Measurements from ENCODE around the gene GRIA4. TPM values are rescaled to one million over a fixed set of nuclear protein-coding genes. Genes with fewer than 3 reads are reported as not detected.

Gene GRIA4
- polyA plus RNA-seq, 1 donor from 2014 or later: 6.3 TPM

DNA sequence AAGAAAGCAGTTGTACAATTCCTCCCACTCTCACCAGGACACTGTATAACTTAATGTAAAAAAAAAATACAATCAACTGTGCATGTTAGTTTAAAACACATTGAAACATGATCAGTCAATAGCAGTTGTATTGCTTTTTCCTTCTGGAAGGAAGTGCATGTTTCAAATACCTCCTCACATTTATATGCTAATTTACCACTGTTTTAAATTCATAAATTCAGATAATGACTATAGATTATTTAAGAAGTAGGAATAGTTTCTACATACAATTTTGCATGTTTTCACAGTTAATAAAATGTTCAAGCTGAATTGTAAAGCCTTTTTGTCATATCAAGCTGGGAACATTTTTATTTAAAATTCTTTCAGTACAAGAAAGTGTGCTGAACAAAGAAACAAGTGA, 3.3 kb downstream of the GRIA4 start:
- Histone ChIP-seq H3K79me2 (replicated peaks; ENCODE audit: insufficient read depth, low read length) (no peaks in the 10 kb centered on the region), H4K20me1 (ENCODE audit: insufficient read depth) (no peaks in the 10 kb centered on the region), H3K4me3 (ENCODE audit: low read length) (peak overlapping the region; percentile 82), H3K4me2 (ENCODE audit: low read length) (no peak overlapping the region), H3K9me3 (ENCODE audit: low read length) (no peaks in the 10 kb centered on the region), H3F3A (ENCODE audit: insufficient read depth, low read length, poor library complexity, severe bottlenecking) (no peaks in the 10 kb centered on the region), H2AFZ (ENCODE audit: low read depth, low read length) (no peak overlapping the region), H3K27me3 (ENCODE audit: insufficient read depth, low read depth, low read length) (peaks cover 34% of the 10 kb centered on the region), H3K27ac (ENCODE audit: low read length) (no peak overlapping the region), H3K9me2 (ENCODE audit: insufficient read depth, low read length) (no peaks in the 10 kb centered on the region), H3K36me3 (ENCODE audit: insufficient read depth, low read length) (no peaks in the 10 kb centered on the region), H3K9ac (ENCODE audit: low read length) (no peak overlapping the region)
- TF ChIP-seq EZH2 (IDR thresholded peaks at IDR 0.05; ENCODE audit: borderline replicate concordance, insufficient read depth, low read length, poor library complexity, severe bottlenecking): no peak
- no peak for TF ChIP-seq REST (IDR thresholded peaks at IDR 0.05; ENCODE audit: borderline replicate concordance)
- no peak for TF ChIP-seq POLR2AphosphoS5 (IDR thresholded peaks at IDR 0.05)
- no peak for TF ChIP-seq RAD21 (conservative IDR thresholded peaks at IDR 0.05)
- TF ChIP-seq, protein P1, sequence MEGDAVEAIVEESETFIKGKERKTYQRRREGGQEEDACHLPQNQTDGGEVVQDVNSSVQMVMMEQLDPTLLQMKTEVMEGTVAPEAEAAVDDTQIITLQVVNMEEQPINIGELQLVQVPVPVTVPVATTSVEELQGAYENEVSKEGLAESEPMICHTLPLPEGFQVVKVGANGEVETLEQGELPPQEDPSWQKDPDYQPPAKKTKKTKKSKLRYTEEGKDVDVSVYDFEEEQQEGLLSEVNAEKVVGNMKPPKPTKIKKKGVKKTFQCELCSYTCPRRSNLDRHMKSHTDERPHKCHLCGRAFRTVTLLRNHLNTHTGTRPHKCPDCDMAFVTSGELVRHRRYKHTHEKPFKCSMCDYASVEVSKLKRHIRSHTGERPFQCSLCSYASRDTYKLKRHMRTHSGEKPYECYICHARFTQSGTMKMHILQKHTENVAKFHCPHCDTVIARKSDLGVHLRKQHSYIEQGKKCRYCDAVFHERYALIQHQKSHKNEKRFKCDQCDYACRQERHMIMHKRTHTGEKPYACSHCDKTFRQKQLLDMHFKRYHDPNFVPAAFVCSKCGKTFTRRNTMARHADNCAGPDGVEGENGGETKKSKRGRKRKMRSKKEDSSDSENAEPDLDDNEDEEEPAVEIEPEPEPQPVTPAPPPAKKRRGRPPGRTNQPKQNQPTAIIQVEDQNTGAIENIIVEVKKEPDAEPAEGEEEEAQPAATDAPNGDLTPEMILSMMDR (IDR thresholded peaks at IDR 0.05; ENCODE audit: poor library complexity, severe bottlenecking): no peak
- no peak for TF ChIP-seq EP300 (conservative IDR thresholded peaks at IDR 0.05; ENCODE audit: poor library complexity, severe bottlenecking)
- no peak for TF ChIP-seq TAF1 (IDR thresholded peaks at IDR 0.05; ENCODE audit: low read depth)
- no peak for TF ChIP-seq MXI1 (conservative IDR thresholded peaks at IDR 0.05; ENCODE audit: poor library complexity, severe bottlenecking)
- no peak for TF ChIP-seq SMC3 (conservative IDR thresholded peaks at IDR 0.05; ENCODE audit: poor library complexity)

DNA sequence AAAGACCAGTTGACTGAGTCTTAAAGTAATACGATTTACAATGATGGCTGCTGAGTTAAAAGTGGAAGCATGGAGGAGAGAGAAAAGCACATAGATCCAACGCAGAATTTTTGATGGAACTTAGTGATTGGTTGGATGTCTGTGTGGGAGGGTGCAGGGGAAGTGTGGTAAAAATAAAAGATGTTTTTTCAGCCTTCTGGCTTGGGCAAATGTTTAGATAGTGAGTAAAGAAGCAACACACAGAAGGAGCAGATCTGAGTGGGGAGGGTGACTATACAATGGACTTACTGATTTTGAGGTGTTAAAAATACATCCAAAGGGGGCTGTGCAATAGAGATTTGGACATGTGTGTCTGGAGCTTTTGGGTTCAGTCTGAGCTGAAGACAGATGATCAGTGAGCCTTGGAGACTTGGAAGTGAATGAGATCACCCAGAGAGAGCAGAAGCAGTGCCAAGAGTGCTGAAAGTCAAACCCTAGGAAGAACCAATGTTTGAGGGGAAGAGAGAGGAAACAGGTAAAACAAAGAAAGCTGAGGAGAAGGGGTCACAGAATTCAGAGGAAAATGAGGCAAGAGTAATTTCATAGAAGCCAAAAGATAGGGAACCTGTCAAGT, 8.6 kb downstream of the GRIA4 start:
- Histone ChIP-seq H3K79me2 (replicated peaks; ENCODE audit: insufficient read depth, low read length) (no peaks in the 10 kb centered on the region), H3K27ac (ENCODE audit: low read length) (no peak overlapping the region)

More for the DNA sequence above, 8.6 kb downstream of the GRIA4 start:
- no peak overlapping the region for H2AFZ ChIP-seq (ENCODE audit: low read depth, low read length)
- H3K4me2 ChIP-seq (ENCODE audit: low read length): no peak overlapping the region
- no peaks in the 10 kb centered on the region for H3F3A ChIP-seq (ENCODE audit: insufficient read depth, low read length, poor library complexity, severe bottlenecking)
- no peak overlapping the region for H3K4me3 ChIP-seq (ENCODE audit: low read length)
- no peak overlapping the region for H3K9ac ChIP-seq (ENCODE audit: low read length)
- peaks cover 4% of the 10 kb centered on the region for H3K27me3 ChIP-seq (ENCODE audit: insufficient read depth, low read depth, low read length)
- no peaks in the 10 kb centered on the region for H4K20me1 ChIP-seq (ENCODE audit: insufficient read depth)
- H3K9me2 ChIP-seq (ENCODE audit: insufficient read depth, low read length): no peaks in the 10 kb centered on the region
- H3K36me3 ChIP-seq (ENCODE audit: insufficient read depth, low read length): no peaks in the 10 kb centered on the region
- TF ChIP-seq POLR2AphosphoS5 (IDR thresholded peaks at IDR 0.05) (no peak), MXI1 (conservative IDR thresholded peaks at IDR 0.05; ENCODE audit: poor library complexity, severe bottlenecking) (no peak), EZH2 (IDR thresholded peaks at IDR 0.05; ENCODE audit: borderline replicate concordance, insufficient read depth, low read length, poor library complexity, severe bottlenecking) (no peak), EP300 (conservative IDR thresholded peaks at IDR 0.05; ENCODE audit: poor library complexity, severe bottlenecking) (no peak), RAD21 (conservative IDR thresholded peaks at IDR 0.05) (no peak)
- no peaks in the 10 kb centered on the region for H3K9me3 ChIP-seq (ENCODE audit: low read length)

Data from neural cell (in vitro differentiated cells).